PFSK-1 (cell line): ENCODE data around the gene CFAP65.

ENCODE experiments used
- FOXP2 ChIP-seq: optimal IDR thresholded peaks from 2 replicates; pipeline ENCODE3; 2011; ENCODE audit warnings: borderline replicate concordance, control low read depth, inconsistent platforms; ENCODE audit not compliant: insufficient read depth; ENCODE audit errors: extremely low read length, extremely low read depth
- POLR2AphosphoS5 ChIP-seq: IDR thresholded peaks from 2 replicates; pipeline ENCODE4 v1.6.1; 2012; ENCODE audit warnings: low read depth, mild to moderate bottlenecking, control low read depth, low read length, moderate library complexity
- SIN3A ChIP-seq: IDR thresholded peaks from 2 replicates; pipeline ENCODE4 v1.6.1; 2012; ENCODE audit warnings: mild to moderate bottlenecking, low read length, moderate library complexity, borderline replicate concordance; ENCODE audit not compliant: insufficient read depth
- TAF1 ChIP-seq: IDR thresholded peaks from 2 replicates; pipeline ENCODE4 v1.6.1; 2012; ENCODE audit warnings: low read length, control low read depth, borderline replicate concordance; ENCODE audit not compliant: insufficient read depth
- TF ChIP-seq, protein P1 (sequence below), 2 experiments: IDR thresholded peaks; 2 replicates each; pipeline versions ENCODE4 v1.6.1 to v1.8.0; 2011 to 2012; ENCODE audit warnings: low read depth in 2 of 2, low read length in 2 of 2, control low read depth in 1 of 2, inconsistent platforms in 1 of 2, mild to moderate bottlenecking in 1 of 2, moderate library complexity in 1 of 2; ENCODE audit not compliant: insufficient read depth in 1 of 2

The CFAP65 gene

DNA sequence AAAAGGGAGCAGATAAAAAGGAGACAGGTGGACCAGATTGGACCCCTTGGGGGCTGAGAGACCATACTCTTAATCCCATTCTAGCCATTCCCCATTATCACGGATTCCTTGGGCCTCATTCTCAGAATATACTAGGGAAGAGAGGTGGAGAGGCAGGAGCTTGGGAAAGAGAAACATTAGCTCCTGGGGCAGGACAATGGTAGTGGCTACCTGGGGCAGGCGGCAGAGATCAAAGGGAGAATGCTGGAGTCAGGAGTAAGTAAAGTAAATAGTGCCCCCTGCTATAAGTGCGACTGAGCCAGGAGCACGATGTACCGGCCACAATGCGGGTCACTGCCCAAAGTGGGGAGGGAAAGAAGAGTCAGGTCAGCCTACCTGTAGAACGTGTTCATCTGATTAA, 39.8 kb upstream of the CFAP65 start:
- TF ChIP-seq FOXP2 (no peak), TAF1 (no peak), SIN3A (no peak), POLR2AphosphoS5 (no peak)
- TF ChIP-seq, protein P1, sequence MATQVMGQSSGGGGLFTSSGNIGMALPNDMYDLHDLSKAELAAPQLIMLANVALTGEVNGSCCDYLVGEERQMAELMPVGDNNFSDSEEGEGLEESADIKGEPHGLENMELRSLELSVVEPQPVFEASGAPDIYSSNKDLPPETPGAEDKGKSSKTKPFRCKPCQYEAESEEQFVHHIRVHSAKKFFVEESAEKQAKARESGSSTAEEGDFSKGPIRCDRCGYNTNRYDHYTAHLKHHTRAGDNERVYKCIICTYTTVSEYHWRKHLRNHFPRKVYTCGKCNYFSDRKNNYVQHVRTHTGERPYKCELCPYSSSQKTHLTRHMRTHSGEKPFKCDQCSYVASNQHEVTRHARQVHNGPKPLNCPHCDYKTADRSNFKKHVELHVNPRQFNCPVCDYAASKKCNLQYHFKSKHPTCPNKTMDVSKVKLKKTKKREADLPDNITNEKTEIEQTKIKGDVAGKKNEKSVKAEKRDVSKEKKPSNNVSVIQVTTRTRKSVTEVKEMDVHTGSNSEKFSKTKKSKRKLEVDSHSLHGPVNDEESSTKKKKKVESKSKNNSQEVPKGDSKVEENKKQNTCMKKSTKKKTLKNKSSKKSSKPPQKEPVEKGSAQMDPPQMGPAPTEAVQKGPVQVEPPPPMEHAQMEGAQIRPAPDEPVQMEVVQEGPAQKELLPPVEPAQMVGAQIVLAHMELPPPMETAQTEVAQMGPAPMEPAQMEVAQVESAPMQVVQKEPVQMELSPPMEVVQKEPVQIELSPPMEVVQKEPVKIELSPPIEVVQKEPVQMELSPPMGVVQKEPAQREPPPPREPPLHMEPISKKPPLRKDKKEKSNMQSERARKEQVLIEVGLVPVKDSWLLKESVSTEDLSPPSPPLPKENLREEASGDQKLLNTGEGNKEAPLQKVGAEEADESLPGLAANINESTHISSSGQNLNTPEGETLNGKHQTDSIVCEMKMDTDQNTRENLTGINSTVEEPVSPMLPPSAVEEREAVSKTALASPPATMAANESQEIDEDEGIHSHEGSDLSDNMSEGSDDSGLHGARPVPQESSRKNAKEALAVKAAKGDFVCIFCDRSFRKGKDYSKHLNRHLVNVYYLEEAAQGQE (IDR thresholded peaks at IDR 0.05; ENCODE audit: insufficient read depth in 1 of 2, low read depth in 2 of 2, low read length in 2 of 2) = no peak

GRCh38 chr2:219079417-219079816, 38.1 kb upstream of the CFAP65 start:
- TF ChIP-seq SIN3A (no peak), POLR2AphosphoS5 (no peak), TAF1 (no peak), FOXP2 (no peak)
- TF ChIP-seq, protein P1 (IDR thresholded peaks at IDR 0.05; ENCODE audit: insufficient read depth in 1 of 2, low read depth in 2 of 2, low read length in 2 of 2) = no peak

- TF ChIP-seq SIN3A (no peak), TAF1 (no peak), POLR2AphosphoS5 (no peak), FOXP2 (no peak)
- TF ChIP-seq, protein P1 (IDR thresholded peaks at IDR 0.05; ENCODE audit: insufficient read depth in 1 of 2, low read depth in 2 of 2, low read length in 2 of 2) = no peak
These were observed 37.6 kb upstream of the CFAP65 start for GRCh38 chr2:219078951-219079350.

- no peak for TF ChIP-seq POLR2AphosphoS5
- TF ChIP-seq SIN3A = no peak
- TF ChIP-seq, protein P1 (IDR thresholded peaks at IDR 0.05; ENCODE audit: insufficient read depth in 1 of 2, low read depth in 2 of 2, low read length in 2 of 2) = no peak
- TF ChIP-seq TAF1 = no peak
- no peak for TF ChIP-seq FOXP2
These were observed 36.8 kb upstream of the CFAP65 start for GRCh38 chr2:219078126-219078525.

GRCh38 chr2:219076253-219076652, 34.9 kb upstream of the CFAP65 start:
- TF ChIP-seq TAF1 (no peak), SIN3A (no peak), POLR2AphosphoS5 (no peak), FOXP2 (no peak)
- TF ChIP-seq, protein P1 (IDR thresholded peaks at IDR 0.05; ENCODE audit: insufficient read depth in 1 of 2, low read depth in 2 of 2, low read length in 2 of 2) = no peak
